Heart right ventricle (tissue), 16 donors: ENCODE data around the gene PTX3. TPM values are rescaled to one million over a fixed set of nuclear protein-coding genes. Genes with fewer than 3 reads are reported as not detected.

Experiments
- ATAC-seq, 8 donors: fragments of 200-7000 bp; cut with Tn5 transposase; one replicate each; pipeline ENCODE4 v1.9.1; 2020; ENCODE audit warnings: mild to moderate bottlenecking in 8 of 8, moderate library complexity in 8 of 8, moderate number of reproducible peaks in 1 of 8
- DNase-seq, 2 donors: peaks; one replicate each; pipeline ENCODE4 v3.0.0-alpha.2; 2020
- H3K27ac ChIP-seq, 10 donors: fragments of 200-600 bp; sonication (generic) in 2 of 10; one replicate each; pipeline versions ENCODE4 v1.5.0 to v1.8.0; 2020 to 2022; ENCODE audit warnings: mild to moderate bottlenecking in 3 of 10
- H3K27me3 ChIP-seq, 7 donors: fragments of 200-600 bp; one replicate each; pipeline ENCODE4 v1.8.0; 2021 to 2022; ENCODE audit warnings: mild to moderate bottlenecking in 2 of 7
- H3K36me3 ChIP-seq, 9 donors: fragments of 200-600 bp; sonication (generic) in 1 of 9; one replicate each; pipeline versions ENCODE4 v1.5.0 to v1.8.0; 2020 to 2022; ENCODE audit warnings: mild to moderate bottlenecking in 2 of 9
- H3K4me1 ChIP-seq, 9 donors: fragments of 200-600 bp; sonication (generic) in 1 of 9; one replicate each; pipeline versions ENCODE4 v1.5.0 to v1.8.0; 2020 to 2022; ENCODE audit warnings: mild to moderate bottlenecking in 4 of 9
- H3K4me3 ChIP-seq, 10 donors: fragments of 200-600 bp; sonication (generic) in 2 of 10; one replicate each; pipeline versions ENCODE4 v1.5.0 to v1.8.0; 2020 to 2022; ENCODE audit warnings: mild to moderate bottlenecking in 7 of 10, moderate library complexity in 2 of 10
- H3K9me3 ChIP-seq, 11 donors: fragments of 200-600 bp in 10 of 11; sonication (generic) in 2 of 11; one replicate each; pipeline versions ENCODE4 v1.5.0 to v1.8.0; 2013 to 2022; ENCODE audit warnings: mild to moderate bottlenecking in 2 of 11, control low read depth in 1 of 11, moderate library complexity in 1 of 11
- CTCF ChIP-seq, 9 donors: fragments of 200-600 bp; sonication (generic) in 2 of 9; IDR thresholded peaks; one replicate each; pipeline versions ENCODE4 v1.5.0 to v1.8.0; 2021 to 2022; ENCODE audit warnings: antibody characterized with exemption in 9 of 9, mild to moderate bottlenecking in 5 of 9, moderate library complexity in 1 of 9
- whole genome bisulfite sequencing, 2 donors: extraction: QIAGEN DNeasy Blood & Tissue Kit; methylation state at CpG; one replicate each; pipeline ENCODE4 v1.1.7; 2013; ENCODE audit warnings: inconsistent platforms in 1 of 2; 5-methylcytosine and 5-hydroxymethylcytosine counted together
- intact Hi-C, 10 donors: fragments of 100-400 bp; cut with DNase I; formaldehyde crosslinking; loops; one replicate each; pipeline versions ENCODE4 v1.11.1 to v1.14.2; 2022
- polyA plus RNA-seq, 2 donors: library from polyadenylated mRNA; stranded (reverse); fragments of 200-250 nt; gene quantifications; one replicate each; pipeline ENCODE4 v1.2.3, GENCODE V29; 2013
- total RNA-seq, 10 donors: library from RNA; stranded (reverse); fragmentation: NEBNext Ultra II Directional in 3 of 10; extraction: Animal tissue kit (Norgen Biotek cat#: 25700) in 3 of 10; gene quantifications; one replicate each; pipeline versions ENCODE4 v1.2.1 to v1.2.4, GENCODE V29; 2021 to 2023
- donor health status: Arrhythmogenic right ventricular cardiomyopathy.
- donor health status: ischemic (EF 13 %, LVEDD 7.1; RV severe dilation, severe dysfunction).
- donor health status: healthy with polysubstance abuse.
- donor health status: DM: no; HTN: yes; CAD: no.
- donor health status: DM: no; HTN: no; CAD: no.
- donor health status: ischemic (EF 25% LVEDD 6.9; RV normal size, moderate dysfunction).
- donor health status: ischemic (EF 25% LVEDD 5.7; RV mildly dilated, moderate dysfunction).
- donor health status: healthy.
- donor health status: DM: yes; HTN: yes; CAD: no.
- donor health status: Ischemic cardiomyopathy.
- donor health status: ischemic (EF 35%, LVEDD 5.7; RV mildly dilated, moderate dysfunction).
- donor health status: nonischemic (EF 11% LVEDD 7.7; RV severe dilation, severe dysfunction).
- donor health status: DM: yes; HTN: yes; CAD: no.
- donor health status: PGD.
- donor health status: ischemic (EF 29% LVEDD 5.4; RV normal size, mild dysfunction).
- donor health status: nonischemic (EF 23%, LVEDD 6.1; RV moderate dilation, normal function).

Gene PTX3
- total and polyA plus RNA-seq, 12 donors: 0.11 to 29.7 (median 0.39) TPM

GRCh38 chr3:157408499-157409149 lies 28.0 kb upstream of the PTX3 start:
- no peak for TF ChIP-seq CTCF (IDR thresholded peaks at IDR 0.05)
- ATAC-seq: no peak
- H3K4me3 ChIP-seq: no peak overlapping the region
- H3K27ac ChIP-seq: no peak overlapping the region
- WGBS, 2 donors: 87 to 90% methylated on average over 4 of the region's 4 CpGs
- H3K27me3 ChIP-seq: no peaks in the 10 kb centered on the region
- DNase-seq: no peak
- intact Hi-C loops: no loop called here
- no peaks in the 10 kb centered on the region for H3K4me1 ChIP-seq
- no peaks in the 10 kb centered on the region for H3K36me3 ChIP-seq
- no peaks in the 10 kb centered on the region for H3K9me3 ChIP-seq

- Histone ChIP-seq H3K36me3 (no peaks in the 10 kb centered on the region), H3K27ac (no peak overlapping the region), H3K4me3 (no peak overlapping the region), H3K4me1 (no peaks in the 10 kb centered on the region), H3K9me3 (no peaks in the 10 kb centered on the region), H3K27me3 (no peaks in the 10 kb centered on the region)
- WGBS, 2 donors: 91 to 94% methylated on average over 2 of the region's 2 CpGs
- intact Hi-C loops: no loop called here
- no peak for ATAC-seq
- no peak for TF ChIP-seq CTCF (IDR thresholded peaks at IDR 0.05)
- DNase-seq: no peak
Measured at GRCh38 chr3:157409516-157409915, 27.1 kb upstream of the PTX3 start.

- intact Hi-C loops: no loop called here
- Histone ChIP-seq H3K27ac (no peak overlapping the region), H3K4me1 (no peaks in the 10 kb centered on the region), H3K9me3 (no peaks in the 10 kb centered on the region), H3K36me3 (no peaks in the 10 kb centered on the region), H3K27me3 (no peaks in the 10 kb centered on the region), H3K4me3 (no peak overlapping the region)
- 42 to 50% methylated on average over 2 of the region's 2 CpGs for WGBS, 2 donors
- TF ChIP-seq CTCF (IDR thresholded peaks at IDR 0.05): no peak
- no peak for ATAC-seq
- DNase-seq: no peak
Measured at GRCh38 chr3:157410945-157411344, 25.7 kb upstream of the PTX3 start.

GRCh38 chr3:157412323-157412855 lies 24.3 kb upstream of the PTX3 start:
- H3K9me3 ChIP-seq: no peaks in the 10 kb centered on the region
- H3K4me1 ChIP-seq: no peaks in the 10 kb centered on the region
- H3K27ac ChIP-seq: no peak overlapping the region
- no peak for TF ChIP-seq CTCF (IDR thresholded peaks at IDR 0.05)
- no peaks in the 10 kb centered on the region for H3K36me3 ChIP-seq
- intact Hi-C loops: no loop called here
- H3K27me3 ChIP-seq: no peaks in the 10 kb centered on the region
- no peak overlapping the region for H3K4me3 ChIP-seq
- ATAC-seq (no peak), DNase-seq (no peak)
- WGBS, 2 donors: 79 to 87% methylated on average over 1 of the region's 1 CpG
